COLO829 (cell line): ENCODE results near the gene RPS27L.

ENCODE experiments used
- DNase-seq: peaks from one replicate; pipeline ENCODE4 v3.0.0; 2012; ENCODE audit warnings: low spot score

RPS27L gene

GRCh38 chr15:63188247-63188925, 31.1 kb upstream of the RPS27L start:
- no peak for DNase-seq

GRCh38 chr15:63187589-63188226, 30.4 kb upstream of the RPS27L start:
- no peak for DNase-seq

DNA sequence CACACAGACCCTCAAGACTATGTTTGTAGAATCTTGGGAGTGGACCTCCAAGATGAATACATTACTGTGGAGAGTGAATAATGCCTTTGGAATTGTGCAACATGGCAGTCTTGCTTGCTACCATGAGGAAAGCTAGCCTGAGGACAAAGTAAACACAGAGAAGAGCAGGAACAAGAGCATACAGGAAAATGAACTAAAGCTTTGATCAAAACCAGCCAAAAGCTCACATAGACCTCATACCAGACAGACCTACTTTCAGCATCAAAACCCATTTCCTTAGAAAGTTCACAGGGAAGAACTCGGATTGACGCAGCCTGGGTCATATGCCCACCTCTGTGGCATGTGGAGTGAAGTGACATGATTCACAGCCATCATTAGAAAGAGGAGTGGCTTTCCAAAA, 28.8 kb upstream of the RPS27L start:
- DNase-seq = peak; percentile 35

DNA sequence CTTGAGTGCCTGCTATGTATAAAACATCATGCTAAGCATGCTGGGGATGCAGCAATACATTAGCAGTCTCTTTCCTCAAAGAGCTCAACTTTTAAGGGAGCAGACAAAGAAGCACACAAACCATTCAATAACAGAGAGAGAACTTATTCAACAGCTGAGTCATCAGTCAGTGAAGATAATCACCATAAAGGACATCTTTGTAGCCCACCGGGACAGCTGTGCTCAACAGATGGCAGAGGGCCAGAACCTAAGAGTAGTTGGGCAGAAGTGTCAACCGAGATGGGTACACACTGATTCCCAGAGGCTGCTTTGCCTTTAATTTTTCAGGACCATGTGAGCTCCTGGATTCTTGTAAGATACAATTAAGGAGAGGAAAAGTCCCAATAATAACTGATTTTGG, 27.9 kb upstream of the RPS27L start:
- peak; percentile 76 for DNase-seq

DNA sequence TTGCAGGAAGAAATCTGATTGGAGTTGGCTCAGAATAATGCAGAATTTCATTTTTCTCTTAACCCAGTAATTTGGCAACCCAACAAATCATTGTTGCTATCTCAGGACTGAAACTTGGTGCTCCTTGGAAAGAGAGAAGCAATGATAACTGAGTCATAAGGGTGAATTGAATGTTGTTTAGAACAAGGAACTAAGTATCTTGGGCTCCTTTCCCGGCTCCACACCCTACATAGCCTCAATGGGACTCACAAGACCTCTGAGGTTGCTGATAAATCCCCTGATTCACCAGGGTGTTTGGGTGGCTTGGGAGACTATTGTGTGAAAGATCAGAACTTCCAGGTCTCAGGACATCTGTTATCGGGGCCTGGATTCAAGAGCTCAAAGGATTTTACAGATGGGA, 24.4 kb upstream of the RPS27L start:
- DNase-seq = no peak

DNA sequence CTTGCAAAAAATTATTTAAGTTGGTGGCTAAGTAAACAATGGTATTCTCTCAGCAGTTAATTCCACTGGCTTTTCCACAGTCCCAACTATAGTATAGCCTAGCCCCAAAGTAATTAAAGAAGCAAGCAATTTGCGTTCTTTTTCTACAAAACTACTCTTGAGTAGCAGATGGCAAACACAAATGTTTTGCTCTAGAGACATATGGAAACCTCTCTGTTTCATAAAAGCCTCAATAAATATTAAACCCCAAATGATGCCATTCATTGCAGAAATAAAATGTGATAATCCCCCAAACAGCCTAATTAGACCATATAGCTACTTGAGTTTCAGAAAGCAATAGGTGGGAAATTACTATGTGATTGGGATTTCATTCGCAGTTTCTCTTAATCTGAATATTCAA, 23.5 kb upstream of the RPS27L start:
- DNase-seq = no peak

DNA sequence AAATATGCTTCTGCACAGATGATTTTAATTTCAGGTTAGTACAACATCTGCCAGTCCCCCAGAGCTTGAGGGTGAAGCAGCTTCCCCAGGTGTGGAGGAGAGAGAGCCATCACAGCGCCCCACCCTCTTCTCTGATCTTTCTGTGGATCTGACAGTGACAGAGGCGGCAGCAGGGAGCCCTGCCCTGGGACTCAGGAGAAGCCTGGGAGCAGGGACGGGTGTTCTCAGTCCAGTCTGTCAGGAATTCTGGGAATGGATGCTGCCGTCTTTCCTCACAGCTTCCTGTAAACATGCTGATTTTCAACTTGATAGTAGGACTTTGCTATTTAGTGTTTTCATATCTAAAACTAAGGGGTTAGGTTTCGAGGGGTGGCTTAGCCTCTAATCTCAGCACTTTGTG, 20.8 kb upstream of the RPS27L start:
- no peak for DNase-seq

DNA sequence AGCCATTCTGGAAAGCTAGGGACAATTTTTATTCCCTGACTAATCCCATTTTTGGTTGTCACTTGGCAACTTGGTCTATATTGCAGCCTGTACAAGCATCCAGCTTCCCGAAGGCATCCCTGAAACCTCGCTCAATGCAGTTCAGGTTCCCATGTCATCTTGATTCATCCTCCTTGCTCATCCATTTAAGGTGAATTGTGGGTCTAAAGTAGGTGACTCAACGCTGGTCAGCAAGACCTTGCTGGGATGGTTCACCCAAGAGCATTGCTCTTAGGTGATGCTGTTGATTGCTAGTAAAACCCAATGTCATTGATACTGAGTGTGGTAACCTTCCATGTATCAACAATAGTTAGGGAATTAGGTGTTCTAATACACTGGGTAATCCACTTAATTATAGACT, 19.0 kb upstream of the RPS27L start:
- DNase-seq = no peak

DNA sequence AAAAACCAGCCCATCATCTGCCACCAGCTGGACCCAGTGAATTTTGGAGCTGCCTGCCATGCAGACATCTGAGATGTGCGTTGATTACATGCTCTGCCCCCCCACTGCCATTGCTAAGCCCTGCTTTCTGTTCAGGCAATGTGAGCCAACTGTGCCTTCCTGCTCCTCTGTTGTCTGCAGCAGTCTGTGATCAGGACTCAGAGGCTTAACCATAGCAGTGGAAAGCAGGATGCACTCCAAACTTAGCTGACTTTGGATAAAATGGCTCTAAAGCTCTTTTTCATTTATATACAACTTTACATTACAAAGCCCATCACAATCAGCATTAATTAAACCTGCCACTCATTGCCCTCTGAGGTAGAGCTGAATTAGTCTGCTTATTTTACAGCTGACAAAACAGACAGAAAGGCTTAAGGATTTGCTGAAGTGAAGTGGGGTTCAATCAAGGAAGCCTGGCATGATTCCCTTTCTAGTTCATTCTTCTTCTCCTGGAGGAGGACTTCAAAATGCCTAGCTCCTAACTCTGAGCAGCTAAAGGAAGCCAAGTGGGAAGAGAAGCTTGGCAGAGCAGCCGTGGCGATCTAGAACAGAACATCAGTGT, 15.7 kb upstream of the RPS27L start:
- no peak for DNase-seq

DNA sequence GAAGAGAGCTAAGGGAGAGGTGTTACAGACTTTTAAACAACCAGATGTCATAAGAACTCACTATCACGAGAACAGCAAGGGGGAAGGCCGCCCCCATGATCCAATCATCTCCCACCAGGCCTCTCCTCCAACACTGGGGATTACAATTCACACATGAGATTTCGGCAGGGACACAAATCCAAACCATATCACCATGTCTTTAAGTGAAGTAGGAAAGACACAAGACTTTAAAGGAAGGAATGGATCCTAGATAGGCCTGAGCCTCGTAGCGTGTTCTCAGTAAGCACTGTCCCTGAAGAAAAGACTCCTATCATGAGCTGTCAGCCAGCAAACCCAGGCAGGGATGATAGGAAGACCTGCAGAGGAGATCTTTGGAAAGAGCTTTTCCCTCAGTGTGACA, 15.1 kb upstream of the RPS27L start:
- DNase-seq = no peak

GRCh38 chr15:63169788-63170187, 12.5 kb upstream of the RPS27L start:
- DNase-seq = no peak

GRCh38 chr15:63166219-63166618, 8.9 kb upstream of the RPS27L start:
- no peak for DNase-seq

GRCh38 chr15:63165166-63165859, 8.0 kb upstream of the RPS27L start:
- no peak for DNase-seq

DNA sequence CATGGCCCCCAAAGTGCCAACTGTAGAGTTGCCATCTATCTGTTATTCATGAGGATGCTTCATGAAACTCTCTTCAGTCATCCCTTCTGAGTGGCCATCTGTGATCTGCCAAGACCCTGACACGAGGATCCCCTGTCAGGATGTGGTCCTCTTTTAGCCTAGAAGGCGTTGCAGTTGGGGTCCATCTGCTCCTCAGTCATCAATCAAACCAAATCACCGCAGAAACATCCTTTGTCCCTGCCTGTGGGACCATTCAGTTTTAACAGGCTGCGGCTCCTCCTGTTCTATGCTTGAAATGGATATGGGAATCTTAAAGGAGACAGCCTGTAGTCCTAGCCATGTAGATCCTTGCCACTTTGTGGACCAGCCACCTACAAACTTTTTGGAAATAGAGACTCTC, 5.9 kb upstream of the RPS27L start:
- no peak for DNase-seq

DNA sequence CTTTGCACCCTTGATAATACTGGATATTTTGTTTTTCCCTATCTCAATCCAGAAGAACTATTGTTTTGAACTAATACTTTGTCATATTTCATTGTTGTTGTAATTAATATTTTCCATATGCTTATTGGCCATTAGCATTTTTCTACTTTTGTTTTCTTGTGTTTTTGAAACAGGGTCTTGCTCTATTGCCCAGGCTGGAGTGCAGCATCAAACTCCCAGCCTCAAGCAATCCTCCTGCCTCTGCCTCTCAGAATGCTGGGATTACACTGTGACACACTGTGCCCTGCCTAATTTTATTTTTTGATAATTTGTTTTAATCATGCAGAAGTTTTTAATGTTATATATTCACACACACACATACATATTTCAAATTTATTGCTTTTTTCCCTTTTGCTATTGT, 3.4 kb upstream of the RPS27L start:
- no peak for DNase-seq

DNA sequence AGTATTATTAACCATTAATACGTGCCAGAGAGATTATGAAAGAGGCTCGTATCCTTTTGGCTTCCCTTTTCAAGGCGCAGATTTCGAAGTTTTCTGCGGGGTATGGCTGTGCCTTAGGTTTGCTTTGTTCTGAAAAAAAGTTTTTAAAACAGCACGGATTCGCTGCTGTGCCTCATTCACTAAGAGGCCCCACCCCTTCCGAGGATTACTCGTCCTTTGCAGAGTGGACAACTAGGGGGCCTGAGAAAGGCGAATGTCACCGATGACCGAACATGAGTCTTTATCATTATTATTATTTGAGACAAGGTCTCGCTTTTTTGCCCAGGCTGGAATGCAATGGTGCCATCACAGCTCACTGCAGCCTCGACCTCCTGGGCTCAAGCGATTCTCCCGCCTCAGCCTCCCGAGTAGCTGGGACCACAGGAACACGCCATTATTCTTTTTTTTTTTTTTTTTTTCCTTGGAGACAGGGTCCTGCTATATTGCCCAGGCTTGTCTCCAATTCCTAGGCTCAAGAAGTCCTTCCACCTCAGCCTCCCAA, 684 bp upstream of the RPS27L start:
- DNase-seq = no peak

DNA sequence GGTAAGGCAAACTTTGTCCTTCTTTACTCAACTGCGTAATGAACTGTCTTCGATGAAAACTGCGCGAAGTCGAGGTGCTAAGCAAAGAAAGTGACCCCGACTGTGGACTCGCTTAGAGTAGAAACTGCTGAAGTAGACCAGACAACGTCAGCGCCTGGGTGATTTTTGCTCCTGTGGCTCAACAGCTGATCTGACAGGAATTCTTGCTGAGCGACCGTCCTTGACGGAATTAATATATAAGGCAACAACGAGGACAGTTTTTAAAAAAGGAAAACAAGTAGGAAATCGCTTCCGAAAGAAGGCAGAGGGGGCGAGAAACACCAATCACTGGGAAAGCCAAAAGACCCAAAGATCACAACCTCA, 541 bp downstream of the RPS27L start:
- DNase-seq = no peak

DNA sequence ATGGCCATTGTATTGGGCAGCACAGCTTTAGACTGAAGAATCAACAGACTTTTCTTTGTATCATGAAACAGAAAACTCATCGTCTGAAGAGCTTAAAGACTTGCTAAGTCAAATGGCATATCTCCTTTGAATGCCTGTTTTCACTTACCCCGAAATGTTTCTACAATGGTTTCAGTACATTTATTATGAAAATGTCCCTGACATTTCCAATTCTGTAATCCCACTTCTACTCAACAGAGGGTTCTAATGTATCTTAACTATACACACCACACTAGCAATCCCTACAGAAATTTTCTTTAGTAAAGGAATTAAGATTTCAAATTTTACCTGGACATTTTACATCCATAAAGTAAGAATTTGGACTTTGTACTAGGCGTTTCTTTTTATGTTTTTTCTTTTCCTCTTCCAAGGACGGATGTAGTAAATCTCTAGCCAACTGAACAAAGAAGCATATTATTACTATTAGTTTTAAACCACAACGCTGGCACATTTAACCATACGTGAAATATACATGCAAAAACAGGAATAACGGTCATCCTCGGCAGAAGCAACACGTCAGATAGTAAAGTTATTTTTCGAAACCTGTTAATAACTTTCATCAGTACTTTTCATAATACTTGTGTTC, 1.1 kb downstream of the RPS27L start:
- DNase-seq = no peak

DNA sequence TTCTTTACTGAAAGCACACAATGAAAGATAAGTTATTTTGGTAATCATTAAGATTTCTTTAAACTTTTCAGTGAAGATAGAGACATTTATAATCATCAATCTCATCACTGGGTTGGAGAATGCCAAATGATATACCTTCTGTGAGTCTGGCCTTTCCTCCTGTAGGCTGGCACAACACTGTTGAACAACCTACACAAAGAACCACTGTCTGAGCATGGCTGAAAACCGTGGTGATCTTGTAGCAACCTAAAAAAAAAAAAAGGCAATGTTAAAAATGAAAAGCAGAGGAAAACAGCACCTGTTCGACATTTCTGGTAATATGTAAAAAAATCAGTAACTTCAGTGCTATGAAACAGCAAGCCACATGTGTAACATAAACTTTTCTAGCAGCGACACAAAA, 1.8 kb downstream of the RPS27L start:
- no peak for DNase-seq

GRCh38 chr15:63151665-63152064, 5.6 kb downstream of the RPS27L start:
- no peak for DNase-seq

DNA sequence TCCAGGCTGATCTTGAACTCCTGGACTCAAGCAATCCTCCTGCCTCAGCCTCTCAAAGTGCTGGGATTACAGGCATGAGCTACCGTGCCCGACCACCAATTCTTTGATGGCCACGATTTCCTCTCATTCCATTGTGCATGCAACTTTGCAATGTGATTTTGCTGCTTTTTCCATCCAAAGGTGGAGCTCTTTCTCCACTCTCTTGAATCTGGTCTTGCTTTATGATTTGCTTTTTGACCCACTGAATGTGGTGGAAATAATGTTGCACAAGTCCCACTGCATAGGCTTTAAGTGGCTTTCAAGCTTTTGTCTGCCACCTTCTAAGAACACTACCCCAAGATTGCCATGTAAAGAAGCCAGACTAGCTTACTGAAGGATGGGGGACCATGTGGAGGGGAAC, 10.6 kb downstream of the RPS27L start:
- no peak for DNase-seq

DNA sequence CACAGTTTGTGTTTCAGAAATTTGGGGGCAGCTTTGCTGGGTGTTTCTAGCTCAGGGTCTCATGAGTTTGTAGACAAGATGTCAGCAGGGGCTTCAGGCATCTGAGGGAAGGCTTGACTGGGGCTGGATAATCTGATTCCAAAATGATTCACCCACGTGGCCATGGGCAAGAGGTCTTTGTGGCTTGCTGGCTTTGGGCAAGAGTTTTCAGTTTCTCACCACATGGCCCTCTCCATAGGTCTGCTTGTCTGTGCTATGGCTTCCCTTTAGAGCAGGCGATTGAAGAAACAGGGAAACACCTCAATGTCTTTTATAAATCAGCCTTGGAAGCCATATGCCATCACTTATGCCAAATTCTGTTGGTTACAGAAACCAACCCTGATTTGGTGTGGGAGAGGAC, 11.9 kb downstream of the RPS27L start:
- no peak for DNase-seq

DNA sequence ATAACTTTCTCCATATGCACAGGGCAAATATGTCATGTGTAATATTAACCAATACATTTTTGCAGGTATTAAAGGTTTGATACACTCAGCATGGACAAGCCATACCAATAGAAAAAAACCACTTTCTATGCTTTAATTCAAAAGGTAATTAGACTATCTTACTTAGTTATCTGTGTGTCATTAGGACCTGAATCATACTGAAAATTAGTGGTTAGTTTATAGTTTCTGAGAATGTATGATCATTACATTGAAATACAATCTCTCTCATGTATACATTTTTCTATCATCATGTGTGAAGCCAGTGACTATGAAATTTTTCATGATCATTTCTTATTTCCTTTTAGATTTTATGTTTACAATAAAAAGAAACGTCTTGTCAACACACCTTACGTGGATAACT, 16.3 kb downstream of the RPS27L start:
- DNase-seq = no peak
